ENCODE measurements around the gene RBM47.

- TF ChIP-seq CTCF (IDR thresholded peaks at IDR 0.05; ENCODE audit: poor library complexity, severe bottlenecking) (no peak), POLR2AphosphoS5 (IDR thresholded peaks at IDR 0.05) (no peak), EZH2 (IDR thresholded peaks at IDR 0.05; ENCODE audit: borderline replicate concordance, insufficient read depth, low read length, poor library complexity, severe bottlenecking) (no peak), MXI1 (conservative IDR thresholded peaks at IDR 0.05; ENCODE audit: poor library complexity, severe bottlenecking) (no peak), EP300 (conservative IDR thresholded peaks at IDR 0.05; ENCODE audit: poor library complexity, severe bottlenecking) (no peak), SMC3 (conservative IDR thresholded peaks at IDR 0.05; ENCODE audit: poor library complexity) (no peak), RAD21 (conservative IDR thresholded peaks at IDR 0.05) (no peak), TAF1 (IDR thresholded peaks at IDR 0.05; ENCODE audit: low read depth) (no peak)
- TF ChIP-seq, protein P1, sequence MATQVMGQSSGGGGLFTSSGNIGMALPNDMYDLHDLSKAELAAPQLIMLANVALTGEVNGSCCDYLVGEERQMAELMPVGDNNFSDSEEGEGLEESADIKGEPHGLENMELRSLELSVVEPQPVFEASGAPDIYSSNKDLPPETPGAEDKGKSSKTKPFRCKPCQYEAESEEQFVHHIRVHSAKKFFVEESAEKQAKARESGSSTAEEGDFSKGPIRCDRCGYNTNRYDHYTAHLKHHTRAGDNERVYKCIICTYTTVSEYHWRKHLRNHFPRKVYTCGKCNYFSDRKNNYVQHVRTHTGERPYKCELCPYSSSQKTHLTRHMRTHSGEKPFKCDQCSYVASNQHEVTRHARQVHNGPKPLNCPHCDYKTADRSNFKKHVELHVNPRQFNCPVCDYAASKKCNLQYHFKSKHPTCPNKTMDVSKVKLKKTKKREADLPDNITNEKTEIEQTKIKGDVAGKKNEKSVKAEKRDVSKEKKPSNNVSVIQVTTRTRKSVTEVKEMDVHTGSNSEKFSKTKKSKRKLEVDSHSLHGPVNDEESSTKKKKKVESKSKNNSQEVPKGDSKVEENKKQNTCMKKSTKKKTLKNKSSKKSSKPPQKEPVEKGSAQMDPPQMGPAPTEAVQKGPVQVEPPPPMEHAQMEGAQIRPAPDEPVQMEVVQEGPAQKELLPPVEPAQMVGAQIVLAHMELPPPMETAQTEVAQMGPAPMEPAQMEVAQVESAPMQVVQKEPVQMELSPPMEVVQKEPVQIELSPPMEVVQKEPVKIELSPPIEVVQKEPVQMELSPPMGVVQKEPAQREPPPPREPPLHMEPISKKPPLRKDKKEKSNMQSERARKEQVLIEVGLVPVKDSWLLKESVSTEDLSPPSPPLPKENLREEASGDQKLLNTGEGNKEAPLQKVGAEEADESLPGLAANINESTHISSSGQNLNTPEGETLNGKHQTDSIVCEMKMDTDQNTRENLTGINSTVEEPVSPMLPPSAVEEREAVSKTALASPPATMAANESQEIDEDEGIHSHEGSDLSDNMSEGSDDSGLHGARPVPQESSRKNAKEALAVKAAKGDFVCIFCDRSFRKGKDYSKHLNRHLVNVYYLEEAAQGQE (IDR thresholded peaks at IDR 0.05; ENCODE audit: borderline replicate concordance): no peak
Observed at GRCh38 chr4:40500781-40501180, 128.9 kb downstream of the RBM47 start.

Data from neural cell (in vitro differentiated cells).